ENCODE results near the gene OLFML2B. TPM values are rescaled to one million over a fixed set of nuclear protein-coding genes. Genes with fewer than 3 reads are reported as not detected.

OLFML2B gene
- total and polyA plus RNA-seq, 2 of the 4 experiments (the other 2 are of a cell fraction): 0.36 to 0.74 TPM

DNA sequence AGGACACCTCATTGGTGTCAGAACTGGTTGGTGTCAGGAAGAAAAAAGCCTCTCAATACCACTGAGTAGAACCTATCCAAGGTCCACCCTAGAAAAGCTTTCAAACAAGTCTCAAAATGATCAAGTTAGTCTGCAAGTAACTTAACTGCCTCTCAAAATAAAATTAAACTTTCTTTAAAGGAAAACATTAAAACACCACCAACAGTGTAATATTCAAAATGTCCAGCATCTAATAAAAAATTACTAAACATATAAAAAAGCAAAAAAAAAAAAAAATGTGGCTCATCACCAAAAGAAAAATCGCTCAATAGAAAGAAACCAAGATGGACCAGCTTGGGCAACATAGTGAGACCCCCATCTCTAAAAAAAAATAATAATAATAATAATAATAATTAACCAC lies 18.7 kb upstream of the OLFML2B start:
- Histone ChIP-seq H3K56ac (ENCODE audit: extremely low read depth, insufficient read depth, low read length) (no peak overlapping the region), H3K18ac (ENCODE audit: low read depth, low read length) (no peak overlapping the region), H2BK20ac (ENCODE audit: low read depth, low read length) (no peak overlapping the region), H3K4me2 (ENCODE audit: low read depth, low read length) (no peak overlapping the region), H3K4me3 (ENCODE audit: insufficient read depth, low read depth, low read length) (no peak overlapping the region), H2BK5ac (ENCODE audit: low read depth, low read length, poor library complexity, severe bottlenecking) (no peak overlapping the region), H3K14ac (replicated peaks; ENCODE audit: low read depth, low read length) (no peak overlapping the region), H3K27ac (ENCODE audit: insufficient read depth, low read length) (no peak overlapping the region), H3K79me1 (ENCODE audit: low read depth in 1 of 2, low read length in 2 of 2) (no peaks in the 10 kb centered on the region), H3K4me1 (ENCODE audit: control insufficient read depth, insufficient read depth, low read length) (no peaks in the 10 kb centered on the region), H4K91ac (ENCODE audit: insufficient read depth, low read depth, low read length) (no peak overlapping the region), H2AK9ac (replicated peaks; ENCODE audit: low read depth, low read length, poor library complexity) (no peak overlapping the region), H2BK120ac (ENCODE audit: low read depth, low read length) (no peak overlapping the region), H3K9me1 (ENCODE audit: insufficient read depth, low read length) (no peaks in the 10 kb centered on the region), H2BK15ac (ENCODE audit: low read depth, low read length) (no peak overlapping the region), H2AK5ac (ENCODE audit: low read depth, low read length) (no peak overlapping the region), H4K20me1 (ENCODE audit: insufficient read depth, low read length) (no peaks in the 10 kb centered on the region), H3K9ac (ENCODE audit: low read depth, low read length) (no peak overlapping the region), H4K5ac (ENCODE audit: low read depth, low read length) (no peak overlapping the region), H3K9me3 (ENCODE audit: control insufficient read depth, insufficient read depth, low read length) (no peaks in the 10 kb centered on the region), H2AFZ (replicated peaks; ENCODE audit: low read length, poor library complexity) (no peak overlapping the region), H3K27me3 (ENCODE audit: control insufficient read depth, insufficient read depth, low read length) (peaks cover 10% of the 10 kb centered on the region), H3K36me3 (ENCODE audit: control insufficient read depth, insufficient read depth, low read length) (no peaks in the 10 kb centered on the region), H3K4ac (ENCODE audit: low read depth, low read length) (no peak overlapping the region), H4K8ac (ENCODE audit: low read depth in 2 of 2, low read length in 2 of 2) (no peak overlapping the region), H3K23ac (ENCODE audit: low read depth, low read length) (no peak overlapping the region)
- no peak for ATAC-seq (ENCODE audit: low read depth)
- no CpG with 5 or more reads among the region's 1 CpG for WGBS, 2 experiments (ENCODE audit: extremely low coverage in 2 of 2, insufficient read length in 1 of 2)
- TF ChIP-seq MAFK (IDR thresholded peaks at IDR 0.05; ENCODE audit: low read depth, low read length): no peak
- TF ChIP-seq RCOR1 (IDR thresholded peaks at IDR 0.05; ENCODE audit: insufficient replicate concordance, low read length): no peak
- no peak for TF ChIP-seq MXI1 (IDR thresholded peaks at IDR 0.05; ENCODE audit: borderline replicate concordance, low read depth, low read length)
- no peak for TF ChIP-seq RAD21 (IDR thresholded peaks at IDR 0.05; ENCODE audit: low read length)
- TF ChIP-seq, protein P1, sequence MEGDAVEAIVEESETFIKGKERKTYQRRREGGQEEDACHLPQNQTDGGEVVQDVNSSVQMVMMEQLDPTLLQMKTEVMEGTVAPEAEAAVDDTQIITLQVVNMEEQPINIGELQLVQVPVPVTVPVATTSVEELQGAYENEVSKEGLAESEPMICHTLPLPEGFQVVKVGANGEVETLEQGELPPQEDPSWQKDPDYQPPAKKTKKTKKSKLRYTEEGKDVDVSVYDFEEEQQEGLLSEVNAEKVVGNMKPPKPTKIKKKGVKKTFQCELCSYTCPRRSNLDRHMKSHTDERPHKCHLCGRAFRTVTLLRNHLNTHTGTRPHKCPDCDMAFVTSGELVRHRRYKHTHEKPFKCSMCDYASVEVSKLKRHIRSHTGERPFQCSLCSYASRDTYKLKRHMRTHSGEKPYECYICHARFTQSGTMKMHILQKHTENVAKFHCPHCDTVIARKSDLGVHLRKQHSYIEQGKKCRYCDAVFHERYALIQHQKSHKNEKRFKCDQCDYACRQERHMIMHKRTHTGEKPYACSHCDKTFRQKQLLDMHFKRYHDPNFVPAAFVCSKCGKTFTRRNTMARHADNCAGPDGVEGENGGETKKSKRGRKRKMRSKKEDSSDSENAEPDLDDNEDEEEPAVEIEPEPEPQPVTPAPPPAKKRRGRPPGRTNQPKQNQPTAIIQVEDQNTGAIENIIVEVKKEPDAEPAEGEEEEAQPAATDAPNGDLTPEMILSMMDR (conservative IDR thresholded peaks at IDR 0.05; ENCODE audit: low read depth, low read length): no peak
- TF ChIP-seq MAZ (IDR thresholded peaks at IDR 0.05; ENCODE audit: borderline replicate concordance, low read depth, low read length): no peak
- TF ChIP-seq BHLHE40 (IDR thresholded peaks at IDR 0.05; ENCODE audit: low read depth, low read length): no peak
- TF ChIP-seq NFE2L2 (IDR thresholded peaks at IDR 0.05; ENCODE audit: low read depth, low read length): no peak
- no peak for TF ChIP-seq POLR2A (IDR thresholded peaks at IDR 0.05; ENCODE audit: low read depth, low read length)
- TF ChIP-seq, protein P2, sequence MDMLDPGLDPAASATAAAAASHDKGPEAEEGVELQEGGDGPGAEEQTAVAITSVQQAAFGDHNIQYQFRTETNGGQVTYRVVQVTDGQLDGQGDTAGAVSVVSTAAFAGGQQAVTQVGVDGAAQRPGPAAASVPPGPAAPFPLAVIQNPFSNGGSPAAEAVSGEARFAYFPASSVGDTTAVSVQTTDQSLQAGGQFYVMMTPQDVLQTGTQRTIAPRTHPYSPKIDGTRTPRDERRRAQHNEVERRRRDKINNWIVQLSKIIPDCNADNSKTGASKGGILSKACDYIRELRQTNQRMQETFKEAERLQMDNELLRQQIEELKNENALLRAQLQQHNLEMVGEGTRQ (IDR thresholded peaks at IDR 0.05; ENCODE audit: low read depth, low read length): no peak
- no peak for TF ChIP-seq CEBPB (IDR thresholded peaks at IDR 0.05; ENCODE audit: low read depth, low read length)
- TF ChIP-seq CHD1 (IDR thresholded peaks at IDR 0.05; ENCODE audit: low read depth, low read length): no peak
- DNase-seq: no peak
- in situ Hi-C loops (cut with MboI; ENCODE audit: low sequenced_read_pairs): no loop called here
- CTCF ChIA-PET: interaction anchor here (0.9 to 1.8 kb wide), 2 partner anchors 250 to 280 kb away, joined by 3 to 8 read pairs; no protein-coding TSS in a partner anchor
- intact Hi-C loops (cut with micrococcal nuclease): no loop called here
- dilution Hi-C loops (cut with HindIII; ENCODE audit: low sequenced_read_pairs, unreplicated experiment): no loop called here
- BruUV-seq (replicated peaks): no TSS peak
- POLR2A ChIA-PET (ENCODE audit: unreplicated experiment): no interaction called here

Measured in IMR-90 (cell line).